OCI-LY1 (cell line): ENCODE measurements around the gene GNG13.

Experiments
- H2AFZ ChIP-seq: fragments of 200-600 bp; sonication (generic), shearing (Covaris generic); 2 replicates; pipeline ENCODE4 v1.6.0; 2014; ENCODE audit warnings: antibody characterized with exemption, mild to moderate bottlenecking, low read length
- H3F3A ChIP-seq: fragments of 200-600 bp; sonication (generic), shearing (Covaris generic); 2 replicates; pipeline ENCODE4 v1.6.0; 2014; ENCODE audit warnings: mild to moderate bottlenecking, antibody characterized with exemption, low read length, moderate library complexity; ENCODE audit not compliant: insufficient read depth
- H3K27ac ChIP-seq: fragments of 200-600 bp; sonication (generic); 2 replicates; pipeline ENCODE4 v1.5.1; 2014; ENCODE audit warnings: low read length, mixed run types, mild to moderate bottlenecking, low read depth; ENCODE audit not compliant: poor library complexity, severe bottlenecking
- H3K27me3 ChIP-seq: fragments of 200-600 bp; sonication (generic); 2 replicates; pipeline ENCODE4 v1.6.0; 2014; ENCODE audit warnings: antibody characterized with exemption, mild to moderate bottlenecking, low read length, moderate library complexity; ENCODE audit not compliant: insufficient read depth
- H3K36me3 ChIP-seq: fragments of 200-600 bp; sonication (generic); 2 replicates; pipeline ENCODE4 v1.6.1; 2014; ENCODE audit warnings: mild to moderate bottlenecking, antibody characterized with exemption, low read length, moderate library complexity, mixed read lengths; ENCODE audit not compliant: insufficient read depth
- H3K4me1 ChIP-seq: fragments of 200-600 bp; sonication (generic); 2 replicates; pipeline ENCODE4 v1.5.1; 2014; ENCODE audit warnings: mild to moderate bottlenecking, low read length, moderate library complexity; ENCODE audit not compliant: insufficient read depth, severe bottlenecking
- H3K4me2 ChIP-seq: fragments of 200-600 bp; sonication (generic), shearing (Covaris generic); 2 replicates; pipeline ENCODE4 v1.6.1; 2014; ENCODE audit warnings: low read length
- H3K4me3 ChIP-seq: fragments of 200-600 bp; sonication (generic); 2 replicates; pipeline ENCODE4 v1.5.1; 2014; ENCODE audit warnings: low read length, low read depth, mild to moderate bottlenecking, mixed read lengths; ENCODE audit not compliant: poor library complexity, severe bottlenecking
- H3K79me2 ChIP-seq: fragments of 200-600 bp; shearing (Covaris generic); 2 replicates; pipeline ENCODE4 v1.6.1; 2016; ENCODE audit warnings: mixed run types, low read length, mixed read lengths; ENCODE audit not compliant: insufficient read depth
- H3K9ac ChIP-seq: fragments of 200-600 bp; sonication (generic), shearing (Covaris generic); 2 replicates; pipeline ENCODE4 v1.6.1; 2014; ENCODE audit warnings: mild to moderate bottlenecking, low read length, mixed read lengths
- H3K9me2 ChIP-seq: fragments of 200-600 bp; sonication (generic), shearing (Covaris generic); 2 replicates; pipeline ENCODE4 v1.6.1; 2014; ENCODE audit warnings: low read depth, mild to moderate bottlenecking, low read length, mixed read lengths
- H3K9me3 ChIP-seq: fragments of 200-600 bp; shearing (Covaris generic); 2 replicates; pipeline ENCODE4 v1.6.1; 2014; ENCODE audit warnings: low read length, mixed read lengths
- H4K20me1 ChIP-seq: fragments of 200-600 bp; sonication (generic), shearing (Covaris generic); 2 replicates; pipeline ENCODE4 v1.6.0; 2016; ENCODE audit warnings: mild to moderate bottlenecking, low read length; ENCODE audit not compliant: insufficient read depth
- CTCF ChIP-seq: fragments of 200-600 bp; sonication (generic), shearing (Covaris generic); IDR thresholded peaks from 2 replicates; pipeline ENCODE4 v1.5.1; 2017; ENCODE audit warnings: mild to moderate bottlenecking, antibody characterized with exemption, low read length, moderate library complexity, mixed read lengths
- EZH2 ChIP-seq: fragments of 200-600 bp; sonication (generic), shearing (Covaris generic); IDR thresholded peaks from 2 replicates; pipeline ENCODE4 v1.8.0; 2017; ENCODE audit warnings: borderline replicate concordance, mixed run types, mild to moderate bottlenecking, antibody characterized with exemption, low read length, moderate library complexity, mixed read lengths

Gene GNG13

GRCh38 chr16:830871-831570 is 30.5 kb upstream of the GNG13 start:
- Histone ChIP-seq H3K9me3 (peaks cover under 1% of the 10 kb centered on the region; the same call in 1 of the 2 replicates), H2AFZ (no peak overlapping the region), H3K4me1 (no peaks in the 10 kb centered on the region), H4K20me1 (no peaks in the 10 kb centered on the region), H3F3A (no peaks in the 10 kb centered on the region), H3K27ac (no peak overlapping the region), H3K27me3 (peaks cover 4% of the 10 kb centered on the region; the same call in 1 of the 2 replicates), H3K79me2 (no peaks in the 10 kb centered on the region), H3K9ac (no peak overlapping the region), H3K4me2 (no peak overlapping the region), H3K9me2 (no peaks in the 10 kb centered on the region), H3K4me3 (no peak overlapping the region), H3K36me3 (no peaks in the 10 kb centered on the region; the same call in 1 of the 2 replicates)
- TF ChIP-seq CTCF (no peak), EZH2 (no peak)

GRCh38 chr16:830107-830870 is 29.8 kb upstream of the GNG13 start:
- Histone ChIP-seq H3K27ac (no peak overlapping the region), H3K9me2 (no peaks in the 10 kb centered on the region), H2AFZ (no peak overlapping the region), H4K20me1 (no peaks in the 10 kb centered on the region), H3K4me1 (no peaks in the 10 kb centered on the region), H3K4me3 (no peak overlapping the region), H3K4me2 (no peak overlapping the region), H3F3A (no peaks in the 10 kb centered on the region), H3K9ac (no peak overlapping the region), H3K27me3 (peaks cover 4% of the 10 kb centered on the region; the same call in 1 of the 2 replicates), H3K9me3 (no peaks in the 10 kb centered on the region), H3K79me2 (no peaks in the 10 kb centered on the region), H3K36me3 (no peaks in the 10 kb centered on the region)
- TF ChIP-seq CTCF (no peak), EZH2 (no peak)

- Histone ChIP-seq H3K9me2 (no peaks in the 10 kb centered on the region), H3K4me1 (no peaks in the 10 kb centered on the region), H3K27ac (no peak overlapping the region), H2AFZ (no peak overlapping the region), H4K20me1 (no peaks in the 10 kb centered on the region), H3K9ac (no peak overlapping the region), H3K79me2 (no peaks in the 10 kb centered on the region), H3K27me3 (peaks cover 4% of the 10 kb centered on the region; the same call in 1 of the 2 replicates), H3K9me3 (no peaks in the 10 kb centered on the region), H3K4me2 (no peak overlapping the region), H3F3A (no peaks in the 10 kb centered on the region), H3K4me3 (no peak overlapping the region), H3K36me3 (no peaks in the 10 kb centered on the region)
- TF ChIP-seq EZH2 = no peak
- no peak for TF ChIP-seq CTCF
Measured at GRCh38 chr16:828891-829290, 28.4 kb upstream of the GNG13 start.
